Karpas-422 (cell line): Measurements from ENCODE around the gene CCDC27. TPM values are rescaled to one million over a fixed set of nuclear protein-coding genes. Genes with fewer than 3 reads are reported as not detected.

Experiments used
- DNase-seq: peaks from one replicate; pipeline ENCODE4 v3.0.0-alpha.2; 2015
- H2AFZ ChIP-seq: fragments of 200-600 bp; sonication (generic); 2 replicates; pipeline ENCODE4 v1.6.1; 2014; ENCODE audit warnings: antibody characterized with exemption, low read length, mixed read lengths
- H3K27ac ChIP-seq: fragments of 200-600 bp; sonication (generic); 2 replicates; pipeline ENCODE4 v1.5.1; 2014; ENCODE audit warnings: mild to moderate bottlenecking, low read length, moderate library complexity
- H3K27me3 ChIP-seq: fragments of 200-600 bp; sonication (generic); 2 replicates; pipeline ENCODE4 v1.6.1; 2014; ENCODE audit warnings: low read length, mixed read lengths
- H3K36me3 ChIP-seq: fragments of 200-600 bp; sonication (generic); 2 replicates; pipeline ENCODE4 v1.6.1; 2014; ENCODE audit warnings: low read length, mixed read lengths; ENCODE audit not compliant: insufficient read depth
- H3K4me1 ChIP-seq: fragments of 200-600 bp; sonication (generic); 2 replicates; pipeline ENCODE4 v1.6.1; 2014; ENCODE audit warnings: mild to moderate bottlenecking, low read length, mixed read lengths
- H3K4me2 ChIP-seq: fragments of 200-600 bp; sonication (generic); 2 replicates; pipeline ENCODE4 v1.6.1; 2014; ENCODE audit warnings: low read length, low read depth, mild to moderate bottlenecking; ENCODE audit not compliant: poor library complexity, severe bottlenecking
- H3K4me3 ChIP-seq: fragments of 200-600 bp; sonication (generic); 2 replicates; pipeline ENCODE4 v1.5.1; 2014; ENCODE audit warnings: mild to moderate bottlenecking, antibody characterized with exemption, low read length, mixed read lengths
- H3K79me2 ChIP-seq: fragments of 200-600 bp; sonication (generic); 2 replicates; pipeline ENCODE4 v1.6.1; 2014; ENCODE audit warnings: mild to moderate bottlenecking, low read length, mixed read lengths
- H3K9ac ChIP-seq: fragments of 200-600 bp; sonication (generic); 2 replicates; pipeline ENCODE4 v1.6.0; 2014; ENCODE audit warnings: low read length
- H3K9me2 ChIP-seq: fragments of 200-600 bp; sonication (generic), shearing (Covaris generic); replicated peaks from 2 replicates; pipeline ENCODE4 v1.6.0; 2014; ENCODE audit warnings: mild to moderate bottlenecking, low read length, moderate library complexity; ENCODE audit not compliant: insufficient read depth
- H3K9me3 ChIP-seq: fragments of 300-700, 200-600 bp; sonication (generic); 2 replicates; pipeline ENCODE4 v1.6.1; 2014; ENCODE audit warnings: low read length, mixed read lengths
- H4K20me1 ChIP-seq: fragments of 200-600 bp; sonication (generic); 2 replicates; pipeline ENCODE4 v1.6.1; 2014; ENCODE audit warnings: mild to moderate bottlenecking, antibody characterized with exemption, low read length, low read depth; ENCODE audit not compliant: insufficient read depth
- total RNA-seq: library from RNA; depleted of rRNA; stranded (reverse); fragments of >200 nt; shearing (Covaris generic); gene quantifications from 2 replicates; pipeline ENCODE4 v1.2.3, GENCODE V29; 2014; ENCODE audit warnings: low replicate concordance

The CCDC27 gene
- total RNA-seq, 1 experiment from 2014 or later = not detected

GRCh38 chr1:3707939-3708328 lies 44.3 kb upstream of the CCDC27 start:
- Histone ChIP-seq H3K9ac (no peak overlapping the region), H3K27me3 (no peaks in the 10 kb centered on the region), H3K79me2 (no peaks in the 10 kb centered on the region), H3K27ac (no peak overlapping the region), H2AFZ (no peak overlapping the region), H3K4me2 (no peak overlapping the region), H4K20me1 (no peaks in the 10 kb centered on the region; the same call in 1 of the 2 replicates), H3K9me2 (no peaks in the 10 kb centered on the region), H3K9me3 (no peaks in the 10 kb centered on the region), H3K36me3 (no peaks in the 10 kb centered on the region), H3K4me1 (no peaks in the 10 kb centered on the region), H3K4me3 (no peak overlapping the region)
- no peak for DNase-seq

- Histone ChIP-seq H3K27me3 (no peaks in the 10 kb centered on the region), H3K36me3 (no peaks in the 10 kb centered on the region), H3K9ac (no peak overlapping the region), H3K27ac (no peak overlapping the region), H3K4me2 (no peak overlapping the region), H3K9me3 (no peaks in the 10 kb centered on the region), H3K4me1 (no peaks in the 10 kb centered on the region), H3K9me2 (no peaks in the 10 kb centered on the region), H4K20me1 (no peaks in the 10 kb centered on the region; the same call in 1 of the 2 replicates), H2AFZ (no peak overlapping the region), H3K79me2 (no peaks in the 10 kb centered on the region), H3K4me3 (no peak overlapping the region)
- no peak for DNase-seq
Measured at GRCh38 chr1:3708791-3709190, 43.5 kb upstream of the CCDC27 start.

- Histone ChIP-seq H3K36me3 (no peaks in the 10 kb centered on the region), H3K4me2 (no peak overlapping the region), H3K4me3 (no peak overlapping the region), H3K27ac (no peak overlapping the region), H3K4me1 (no peaks in the 10 kb centered on the region), H4K20me1 (no peaks in the 10 kb centered on the region; the same call in 1 of the 2 replicates), H3K9me3 (no peaks in the 10 kb centered on the region), H3K9ac (no peak overlapping the region), H3K9me2 (no peaks in the 10 kb centered on the region), H3K27me3 (no peaks in the 10 kb centered on the region), H2AFZ (no peak overlapping the region), H3K79me2 (no peaks in the 10 kb centered on the region)
- no peak for DNase-seq
Measured at GRCh38 chr1:3710251-3710650, 42.0 kb upstream of the CCDC27 start.

- H3K4me2 ChIP-seq = no peak overlapping the region
- no peaks in the 10 kb centered on the region; the same call in 1 of the 2 replicates for H4K20me1 ChIP-seq
- DNase-seq = no peak
Measured at GRCh38 chr1:3711381-3711779, 40.9 kb upstream of the CCDC27 start.

GRCh38 chr1:3711780-3712451 lies 40.3 kb upstream of the CCDC27 start:
- Histone ChIP-seq H3K79me2 (no peaks in the 10 kb centered on the region), H3K9ac (no peak overlapping the region), H3K4me3 (no peak overlapping the region), H3K36me3 (no peaks in the 10 kb centered on the region), H3K9me3 (no peaks in the 10 kb centered on the region), H3K4me2 (no peak overlapping the region), H2AFZ (no peak overlapping the region), H3K27me3 (no peaks in the 10 kb centered on the region), H4K20me1 (no peaks in the 10 kb centered on the region; the same call in 1 of the 2 replicates), H3K27ac (no peak overlapping the region), H3K9me2 (no peaks in the 10 kb centered on the region), H3K4me1 (no peaks in the 10 kb centered on the region)
- DNase-seq = no peak

More at GRCh38 chr1:3711381-3711779, 40.9 kb upstream of the CCDC27 start:
- Histone ChIP-seq H2AFZ (no peak overlapping the region), H3K27me3 (no peaks in the 10 kb centered on the region), H3K4me3 (no peak overlapping the region), H3K9me3 (no peaks in the 10 kb centered on the region), H3K4me1 (no peaks in the 10 kb centered on the region), H3K27ac (no peak overlapping the region), H3K79me2 (no peaks in the 10 kb centered on the region), H3K36me3 (no peaks in the 10 kb centered on the region), H3K9me2 (no peaks in the 10 kb centered on the region), H3K9ac (no peak overlapping the region)

- no peak overlapping the region for H3K4me2 ChIP-seq
- no peaks in the 10 kb centered on the region; the same call in 1 of the 2 replicates for H4K20me1 ChIP-seq
- no peak overlapping the region for H3K27ac ChIP-seq
- no peaks in the 10 kb centered on the region for H3K79me2 ChIP-seq
- H3K27me3 ChIP-seq = no peaks in the 10 kb centered on the region
- H3K4me3 ChIP-seq = no peak overlapping the region
- H3K9me3 ChIP-seq = no peaks in the 10 kb centered on the region
- H3K4me1 ChIP-seq = no peaks in the 10 kb centered on the region
- no peaks in the 10 kb centered on the region for H3K36me3 ChIP-seq
- H3K9ac ChIP-seq = no peak overlapping the region
- no peak for DNase-seq
- no peaks in the 10 kb centered on the region for H3K9me2 ChIP-seq
- H2AFZ ChIP-seq = no peak overlapping the region
Measured at GRCh38 chr1:3712573-3713535, 39.4 kb upstream of the CCDC27 start.

GRCh38 chr1:3713840-3714239 lies 38.4 kb upstream of the CCDC27 start:
- no peak overlapping the region for H3K9ac ChIP-seq
- no peak overlapping the region for H3K27ac ChIP-seq
- H3K9me2 ChIP-seq = no peaks in the 10 kb centered on the region
- H3K36me3 ChIP-seq = no peaks in the 10 kb centered on the region
- DNase-seq = no peak
- no peaks in the 10 kb centered on the region for H3K79me2 ChIP-seq
- H3K4me3 ChIP-seq = no peak overlapping the region
- H3K4me2 ChIP-seq = no peak overlapping the region
- no peak overlapping the region for H2AFZ ChIP-seq
- H3K9me3 ChIP-seq = no peaks in the 10 kb centered on the region
- H3K4me1 ChIP-seq = peaks cover 8% of the 10 kb centered on the region
- no peaks in the 10 kb centered on the region for H3K27me3 ChIP-seq
- no peaks in the 10 kb centered on the region for H4K20me1 ChIP-seq

GRCh38 chr1:3714284-3714741 lies 37.9 kb upstream of the CCDC27 start:
- H2AFZ ChIP-seq = no peak overlapping the region
- H3K4me1 ChIP-seq = peaks cover 13% of the 10 kb centered on the region
- no peaks in the 10 kb centered on the region for H3K27me3 ChIP-seq
- DNase-seq = no peak
- no peaks in the 10 kb centered on the region for H3K79me2 ChIP-seq
- no peak overlapping the region for H3K9ac ChIP-seq
- H3K9me3 ChIP-seq = no peaks in the 10 kb centered on the region
- no peaks in the 10 kb centered on the region for H4K20me1 ChIP-seq
- no peak overlapping the region for H3K4me2 ChIP-seq
- no peak overlapping the region for H3K27ac ChIP-seq
- H3K4me3 ChIP-seq = no peak overlapping the region
- H3K36me3 ChIP-seq = no peaks in the 10 kb centered on the region
- no peaks in the 10 kb centered on the region for H3K9me2 ChIP-seq
